Ascending aorta (tissue), 2 donors: ENCODE data around the gene MAP3K5. TPM values are rescaled to one million over a fixed set of nuclear protein-coding genes. Genes with fewer than 3 reads are reported as not detected.

Experiments
- DNase-seq, 2 donors: peaks; one replicate each; pipeline ENCODE4 v3.0.0-alpha.2; 2019; ENCODE audit warnings: low spot score in 2 of 2
- H3K27ac ChIP-seq, 2 donors: fragments of 200-600 bp; sonication (generic); one replicate each; pipeline ENCODE4 v1.5.1; 2016 to 2017; ENCODE audit warnings: mild to moderate bottlenecking in 1 of 2
- H3K27me3 ChIP-seq: fragments of 200-600 bp; sonication (generic); one replicate; pipeline ENCODE4 v1.5.1; 2017
- H3K36me3 ChIP-seq, 2 donors: fragments of 200-600 bp; sonication (generic); one replicate each; pipeline ENCODE4 v1.5.1; 2016
- H3K4me1 ChIP-seq, 2 donors: fragments of 200-600 bp; sonication (generic); one replicate each; pipeline ENCODE4 v1.5.1; 2016 to 2017; ENCODE audit warnings: mild to moderate bottlenecking in 1 of 2
- H3K4me3 ChIP-seq, 2 donors: fragments of 200-600 bp; sonication (generic); one replicate each; pipeline ENCODE4 v1.5.1; 2016 to 2017; ENCODE audit warnings: mild to moderate bottlenecking in 1 of 2
- H3K9me3 ChIP-seq, 2 donors: fragments of 200-600 bp; sonication (generic); one replicate each; pipeline ENCODE4 v1.5.1; 2016
- CTCF ChIP-seq, 3 experiments: fragments of 200-600 bp in 2 of 3; fragments of 450-650 bp in 1 of 3; sonication (generic) in 2 of 3; IDR thresholded peaks; one replicate each; pipeline ENCODE4 v1.5.1; 2016 to 2019; ENCODE audit warnings: antibody characterized with exemption in 3 of 3, mild to moderate bottlenecking in 1 of 3, moderate library complexity in 1 of 3
- intact Hi-C: fragments of 100-400 bp; cut with DNase I; formaldehyde crosslinking; loops from one replicate; pipeline ENCODE4 v1.15.1; 2023
- total RNA-seq: library from RNA; depleted of rRNA; stranded (reverse); fragments of >200 nt; gene quantifications from one replicate; pipeline ENCODE4 v1.1.0, GENCODE V29; 2016

Gene MAP3K5
- total RNA-seq, 1 donor from 2014 or later: 40.9 TPM

- no peaks in the 10 kb centered on the region for H3K36me3 ChIP-seq
- no peak overlapping the region for H3K27ac ChIP-seq
- H3K9me3 ChIP-seq: no peaks in the 10 kb centered on the region
- no peak overlapping the region for H3K4me3 ChIP-seq
- no peaks in the 10 kb centered on the region for H3K27me3 ChIP-seq
- no peak for TF ChIP-seq CTCF (IDR thresholded peaks at IDR 0.05)
- no peaks in the 10 kb centered on the region for H3K4me1 ChIP-seq
- intact Hi-C loops: no loop called here
- DNase-seq: no peak
Observed at GRCh38 chr6:136534268-136534667, 258.0 kb downstream of the MAP3K5 start.

GRCh38 chr6:136533487-136533886 lies 258.8 kb downstream of the MAP3K5 start:
- Histone ChIP-seq H3K27ac (no peak overlapping the region), H3K4me1 (no peaks in the 10 kb centered on the region), H3K36me3 (no peaks in the 10 kb centered on the region), H3K27me3 (no peaks in the 10 kb centered on the region), H3K4me3 (no peak overlapping the region), H3K9me3 (no peaks in the 10 kb centered on the region)
- DNase-seq: no peak
- no peak for TF ChIP-seq CTCF (IDR thresholded peaks at IDR 0.05)
- intact Hi-C loops: no loop called here

GRCh38 chr6:136532030-136532429 lies 260.2 kb downstream of the MAP3K5 start:
- TF ChIP-seq CTCF (IDR thresholded peaks at IDR 0.05): no peak
- no peak overlapping the region for H3K4me3 ChIP-seq

GRCh38 chr6:136529710-136530109 lies 262.6 kb downstream of the MAP3K5 start:
- intact Hi-C loops: no loop called here
- no peak overlapping the region for H3K27ac ChIP-seq
- no peaks in the 10 kb centered on the region for H3K36me3 ChIP-seq
- H3K27me3 ChIP-seq: no peaks in the 10 kb centered on the region
- no peak overlapping the region for H3K4me3 ChIP-seq
- no peaks in the 10 kb centered on the region for H3K4me1 ChIP-seq
- TF ChIP-seq CTCF (IDR thresholded peaks at IDR 0.05): no peak
- H3K9me3 ChIP-seq: no peaks in the 10 kb centered on the region
- no peak for DNase-seq

More at GRCh38 chr6:136532030-136532429, 260.2 kb downstream of the MAP3K5 start:
- no peak for DNase-seq
- intact Hi-C loops: no loop called here
- no peak overlapping the region for H3K27ac ChIP-seq
- H3K27me3 ChIP-seq: no peaks in the 10 kb centered on the region
- H3K36me3 ChIP-seq: no peaks in the 10 kb centered on the region
- H3K4me1 ChIP-seq: no peaks in the 10 kb centered on the region
- no peaks in the 10 kb centered on the region for H3K9me3 ChIP-seq

- intact Hi-C loops: no loop called here
Observed at GRCh38 chr6:136528477-136528876, 263.8 kb downstream of the MAP3K5 start.

More at GRCh38 chr6:136528477-136528876, 263.8 kb downstream of the MAP3K5 start:
- no peak for DNase-seq
- Histone ChIP-seq H3K36me3 (no peaks in the 10 kb centered on the region), H3K27me3 (no peaks in the 10 kb centered on the region), H3K27ac (no peak overlapping the region), H3K4me1 (no peaks in the 10 kb centered on the region), H3K9me3 (no peaks in the 10 kb centered on the region), H3K4me3 (no peak overlapping the region)
- no peak for TF ChIP-seq CTCF (IDR thresholded peaks at IDR 0.05)
